ENCODE results near the gene GAREM2.

Gene GAREM2

DNA sequence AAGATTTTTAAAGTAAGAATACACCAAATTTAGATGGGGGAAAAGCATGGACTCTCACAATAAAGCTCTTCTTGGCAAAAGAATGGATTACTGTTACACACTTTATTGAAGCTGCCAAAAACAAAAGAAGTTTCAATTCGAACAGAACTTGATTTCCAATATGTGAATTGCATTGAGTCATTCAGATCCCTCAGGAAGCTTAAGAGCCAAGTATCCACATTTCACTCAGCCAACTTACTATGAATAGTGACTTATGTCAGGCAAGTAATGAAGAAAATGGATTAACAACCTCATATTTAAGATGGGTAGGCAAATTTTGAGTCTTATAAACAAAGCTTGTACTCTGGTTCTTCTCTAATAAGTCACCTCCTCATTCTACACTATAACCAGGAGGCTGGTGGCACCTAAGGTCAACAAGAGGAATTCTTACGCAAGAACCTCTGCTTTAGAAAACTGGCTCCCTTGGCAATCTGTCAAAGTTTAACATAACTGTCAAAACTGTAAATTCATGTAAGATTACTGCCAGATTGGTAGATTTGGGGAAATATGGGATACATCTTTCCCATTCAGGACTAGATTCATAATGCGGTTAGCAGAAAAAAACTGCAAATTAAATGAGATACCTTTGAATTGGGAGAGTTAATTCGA lies 65.5 kb downstream of the GAREM2 start:
- FAIRE-seq = no peak
